Tongue (tissue), 2 donors: ENCODE data around the gene MAPK11. TPM values are rescaled to one million over a fixed set of nuclear protein-coding genes. Genes with fewer than 3 reads are reported as not detected.
A peak's percentile ranks its signal among the peaks of the same experiment; 100 is the strongest.

Experiments
- DNase-seq: peaks from one replicate; pipeline ENCODE4 v3.0.0-alpha.2; 2015
- total RNA-seq: library from RNA; depleted of rRNA; stranded (reverse); fragments of >200 nt; gene quantifications from one replicate; pipeline ENCODE4 v1.2.3, GENCODE V29; 2014

The MAPK11 gene
- total RNA-seq, 1 donor from 2014 or later: 4.0 TPM

DNA sequence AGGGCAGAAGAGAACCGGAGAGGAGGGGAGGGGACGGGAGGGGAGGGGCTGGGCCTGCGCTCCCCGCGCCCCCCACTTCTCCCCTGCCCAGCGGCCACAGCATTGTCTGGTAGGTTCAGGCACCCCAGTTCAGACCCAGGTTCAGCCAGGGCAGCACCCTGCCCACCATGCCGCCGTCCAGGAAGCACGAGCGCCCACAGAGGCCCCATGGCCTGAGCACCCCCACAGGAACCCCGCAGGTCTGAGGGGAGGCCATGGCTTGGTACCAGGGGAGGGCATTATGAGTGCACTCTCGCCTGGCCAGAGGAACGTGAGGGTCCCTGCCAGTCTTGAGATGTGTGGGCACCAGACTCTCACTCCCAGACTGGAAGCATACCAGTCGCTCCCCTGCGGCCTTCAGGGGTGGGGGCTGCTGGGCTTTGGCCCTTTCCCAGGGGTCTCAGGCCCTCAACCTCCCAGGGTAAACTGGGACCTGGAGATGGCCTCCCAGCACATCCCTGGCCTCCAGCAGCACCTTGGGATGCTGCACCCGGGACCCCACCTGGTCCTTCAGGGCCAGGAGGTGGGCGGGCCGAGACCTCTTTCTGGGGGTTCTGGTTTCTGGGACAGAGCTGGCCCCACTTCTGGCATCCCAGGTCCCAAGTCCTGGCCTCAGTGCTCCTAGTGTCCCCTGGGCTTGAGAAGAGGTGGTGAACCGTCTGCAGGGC is 37.9 kb upstream of the MAPK11 start:
- DNase-seq: no peak

DNA sequence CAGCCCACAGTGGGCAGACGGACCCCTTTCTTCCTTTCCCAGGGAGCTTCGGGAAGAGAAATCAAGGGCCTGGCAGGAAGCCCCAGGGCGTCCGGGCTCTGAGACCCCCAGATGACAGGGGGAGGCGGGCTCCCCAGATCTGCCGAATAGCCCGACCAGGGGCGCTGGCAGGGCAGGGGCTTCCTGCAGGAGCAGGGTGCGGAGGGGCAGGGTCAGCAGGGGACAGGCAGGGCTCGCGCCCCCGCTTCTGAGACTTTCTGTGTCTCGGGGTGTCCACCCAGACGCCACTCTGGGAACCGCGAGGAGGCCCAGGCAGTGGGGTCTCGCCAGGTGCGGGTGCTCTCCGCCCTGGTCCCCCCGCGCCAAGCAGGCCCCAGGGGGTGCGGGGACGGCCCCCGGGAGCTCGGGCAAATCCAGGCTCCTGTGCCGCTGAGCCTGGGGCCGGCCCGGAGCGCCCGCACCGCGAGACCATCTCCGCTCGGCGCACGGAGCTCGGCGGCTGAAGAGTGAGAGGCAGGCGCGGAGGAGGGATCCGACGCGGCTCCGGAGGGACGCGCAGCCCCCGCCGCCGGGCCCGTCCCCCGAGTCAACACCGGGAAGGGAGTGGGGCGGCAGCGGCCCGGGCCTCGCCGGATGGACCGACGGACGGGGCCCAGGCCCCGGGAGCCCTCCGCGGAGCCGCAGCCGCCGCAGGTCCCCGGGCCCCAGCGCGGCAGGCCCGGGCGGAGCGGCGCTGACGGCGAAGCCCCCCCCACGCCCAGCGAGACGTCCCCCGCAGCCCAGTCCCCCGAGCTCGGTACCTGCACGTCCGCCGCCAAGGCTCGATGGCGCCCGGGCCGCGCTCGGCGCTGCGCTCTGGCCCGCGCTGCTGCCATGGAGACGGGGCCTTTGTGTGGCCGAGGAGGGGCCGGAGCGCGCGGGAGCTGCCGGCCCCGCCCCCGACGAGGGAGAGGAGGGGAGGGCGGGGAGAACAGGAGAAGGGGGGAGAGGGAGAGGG is 36.9 kb upstream of the MAPK11 start, which contains the start of gene PLXNB2:
Gene PLXNB2 (minus strand): TSS at position 894 of the 997 bp plus-strand sequence. CDS start 17,062 bp downstream, outside the sequence.
- DNase-seq: peak; percentile 94

DNA sequence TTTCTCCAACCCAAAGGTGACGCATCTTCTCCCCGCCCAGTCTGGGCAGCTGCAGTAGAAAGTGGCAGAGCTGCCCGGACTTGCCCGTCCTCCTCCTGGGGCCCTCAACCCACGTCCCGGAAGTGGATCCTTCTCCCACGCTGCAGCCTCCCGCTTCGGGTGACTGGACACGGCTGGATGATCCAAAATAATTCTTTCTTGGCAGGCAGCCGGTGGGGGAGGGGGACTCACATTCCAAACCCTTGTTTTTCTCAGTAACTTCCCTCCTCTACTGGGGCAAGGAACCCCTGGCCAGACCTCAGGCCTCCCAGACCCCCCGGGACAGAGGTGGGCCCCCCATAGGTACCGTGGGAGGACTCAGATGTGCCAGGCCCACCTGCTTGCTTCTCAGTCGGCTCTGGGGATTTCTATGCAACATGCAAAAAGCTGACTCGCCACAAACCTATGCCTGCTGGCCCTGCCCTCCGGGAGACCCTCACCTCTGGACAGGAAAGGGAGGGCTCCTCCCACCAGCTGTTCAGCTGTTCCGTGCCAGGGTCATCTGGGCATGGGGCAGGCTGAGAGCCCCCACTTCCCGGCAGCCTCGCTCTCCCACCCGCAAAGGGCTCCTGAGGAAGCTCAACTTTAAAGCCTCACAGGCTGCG is 35.9 kb upstream of the MAPK11 start:
- DNase-seq: peak; percentile 94

- DNase-seq: no peak
These were observed 35.3 kb upstream of the MAPK11 start for GRCh38 chr22:50305393-50305922.

- DNase-seq: peak; percentile 69
These were observed 34.6 kb upstream of the MAPK11 start for GRCh38 chr22:50304528-50305392.

GRCh38 chr22:50303848-50304527 is 33.8 kb upstream of the MAPK11 start:
- DNase-seq: peak; percentile 46

- DNase-seq: no peak
These were observed 33.3 kb upstream of the MAPK11 start for GRCh38 chr22:50303515-50303847.

DNA sequence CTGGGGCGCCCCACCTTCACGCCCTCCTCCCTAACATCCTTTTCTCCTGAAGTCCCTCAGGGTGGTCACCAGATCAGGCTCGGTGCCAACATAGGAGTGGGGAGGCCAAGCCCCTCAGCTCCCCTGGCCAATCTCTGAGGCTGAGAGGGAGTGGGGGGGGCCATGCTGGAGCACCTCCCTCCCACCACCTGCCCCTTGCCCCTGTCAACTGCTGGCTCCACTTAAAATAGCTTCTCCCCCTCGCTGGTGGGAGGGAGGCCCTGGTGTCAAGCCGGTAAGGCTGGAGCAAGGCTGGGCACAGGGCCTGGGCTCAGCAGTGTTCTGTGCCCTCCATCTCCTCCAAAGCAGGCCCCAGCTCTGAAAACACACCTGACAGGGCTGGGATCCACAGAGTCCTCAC is 32.4 kb upstream of the MAPK11 start:
- peak; percentile 85 for DNase-seq

- peak; percentile 51 for DNase-seq
These were observed 31.9 kb upstream of the MAPK11 start for GRCh38 chr22:50302041-50302541.

- DNase-seq: peak; percentile 59
These were observed 31.4 kb upstream of the MAPK11 start for GRCh38 chr22:50301581-50301991.

GRCh38 chr22:50300620-50301257 is 30.6 kb upstream of the MAPK11 start:
- DNase-seq: no peak

DNA sequence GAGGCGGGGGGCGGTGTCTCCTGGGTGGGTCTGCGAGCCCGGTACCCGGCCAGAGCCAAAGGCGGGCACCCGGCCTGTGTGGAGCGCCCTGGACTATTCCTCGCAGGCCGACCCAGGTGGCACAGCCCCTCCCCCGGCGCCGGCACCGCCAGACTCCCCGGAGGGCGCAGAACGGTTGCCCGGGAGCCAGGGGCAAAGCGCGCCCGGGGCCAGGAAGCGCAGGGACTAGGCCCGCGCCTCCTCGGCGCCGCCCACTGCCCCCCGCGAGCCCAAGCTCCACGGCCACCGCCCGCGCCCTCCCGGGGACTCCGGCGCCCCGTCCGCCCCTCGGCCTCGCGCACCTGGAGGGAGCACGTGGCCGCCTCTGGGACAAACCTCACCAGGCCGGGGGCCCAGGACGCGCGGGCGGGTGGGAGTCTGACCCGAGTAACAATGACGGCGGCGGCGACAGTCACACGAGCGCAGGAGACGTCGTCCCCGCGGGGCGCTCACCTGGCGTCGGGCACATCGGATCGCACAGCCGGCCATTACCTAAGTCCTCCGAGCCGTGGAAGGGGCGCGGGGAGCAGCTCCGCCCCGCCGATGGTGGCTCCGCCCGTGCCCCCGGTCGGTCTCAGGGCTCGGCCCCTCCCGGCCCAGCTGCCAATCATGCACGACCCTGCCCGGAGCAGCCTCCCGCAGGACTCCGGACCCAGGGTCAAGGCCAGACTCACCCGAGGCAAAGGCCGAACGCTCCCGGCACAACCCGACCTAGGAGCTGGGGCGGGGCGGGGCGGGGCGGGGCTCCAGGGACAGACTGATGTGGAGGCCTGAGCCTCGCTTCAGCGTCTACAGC is 29.8 kb upstream of the MAPK11 start:
- DNase-seq: no peak

GRCh38 chr22:50298937-50299784 is 29.0 kb upstream of the MAPK11 start:
- peak; percentile 49 for DNase-seq

GRCh38 chr22:50298266-50298637 is 28.1 kb upstream of the MAPK11 start:
- DNase-seq: no peak

DNA sequence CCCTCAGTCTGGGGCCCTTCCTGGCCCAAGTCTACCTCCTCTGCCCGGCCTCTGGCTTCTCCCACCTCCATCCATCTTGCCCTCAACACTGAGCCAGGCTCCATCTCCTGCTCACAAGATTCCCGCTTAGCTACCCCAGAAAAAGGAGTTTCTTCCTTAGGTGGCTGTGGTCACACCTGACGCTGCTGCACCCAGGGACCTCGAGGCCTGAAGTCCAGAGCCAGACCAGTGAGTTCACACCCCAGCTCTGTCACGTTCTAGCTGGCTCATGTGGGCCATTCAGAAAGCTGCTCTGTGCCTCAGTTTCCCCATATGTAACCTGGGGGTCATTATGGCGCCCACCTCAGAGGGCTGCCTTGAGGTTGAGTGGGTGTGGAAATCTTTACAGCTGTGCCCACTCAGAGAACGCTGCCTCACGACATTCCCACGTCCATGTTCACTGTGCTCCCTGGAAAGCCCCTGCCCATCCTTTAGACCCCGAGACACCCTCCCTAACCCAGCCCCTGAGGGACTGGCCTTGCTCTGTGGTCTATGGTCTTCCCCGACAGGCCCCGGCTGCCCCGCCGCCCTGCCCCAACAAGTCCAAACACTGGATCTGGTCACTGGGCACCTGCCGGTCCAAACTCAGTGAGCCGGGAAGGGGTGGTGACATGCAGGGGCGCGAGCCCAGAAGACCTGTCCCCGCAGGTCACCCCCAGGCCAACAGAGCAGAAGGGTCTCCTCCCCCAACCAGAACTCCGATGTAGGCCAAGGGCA is 27.5 kb upstream of the MAPK11 start:
- no peak for DNase-seq

- no peak for DNase-seq
These were observed 26.7 kb upstream of the MAPK11 start for GRCh38 chr22:50296658-50297490.

- no peak for DNase-seq
These were observed 24.1 kb upstream of the MAPK11 start for GRCh38 chr22:50294319-50294656.
